GM18858 (cell line): ENCODE results near the gene POGZ.

Source experiments
- ATAC-seq: cut with Tn5 transposase; IDR thresholded peaks from one replicate; pipeline ENCODE4 v1.9.1; 2021; ENCODE audit not compliant: unreplicated experiment

POGZ gene

GRCh38 chr1:151377150-151377884, 82.0 kb downstream of the POGZ start:
- ATAC-seq, result no peak

- ATAC-seq, result no peak
Observed at GRCh38 chr1:151373196-151373595, 86.1 kb downstream of the POGZ start.

DNA sequence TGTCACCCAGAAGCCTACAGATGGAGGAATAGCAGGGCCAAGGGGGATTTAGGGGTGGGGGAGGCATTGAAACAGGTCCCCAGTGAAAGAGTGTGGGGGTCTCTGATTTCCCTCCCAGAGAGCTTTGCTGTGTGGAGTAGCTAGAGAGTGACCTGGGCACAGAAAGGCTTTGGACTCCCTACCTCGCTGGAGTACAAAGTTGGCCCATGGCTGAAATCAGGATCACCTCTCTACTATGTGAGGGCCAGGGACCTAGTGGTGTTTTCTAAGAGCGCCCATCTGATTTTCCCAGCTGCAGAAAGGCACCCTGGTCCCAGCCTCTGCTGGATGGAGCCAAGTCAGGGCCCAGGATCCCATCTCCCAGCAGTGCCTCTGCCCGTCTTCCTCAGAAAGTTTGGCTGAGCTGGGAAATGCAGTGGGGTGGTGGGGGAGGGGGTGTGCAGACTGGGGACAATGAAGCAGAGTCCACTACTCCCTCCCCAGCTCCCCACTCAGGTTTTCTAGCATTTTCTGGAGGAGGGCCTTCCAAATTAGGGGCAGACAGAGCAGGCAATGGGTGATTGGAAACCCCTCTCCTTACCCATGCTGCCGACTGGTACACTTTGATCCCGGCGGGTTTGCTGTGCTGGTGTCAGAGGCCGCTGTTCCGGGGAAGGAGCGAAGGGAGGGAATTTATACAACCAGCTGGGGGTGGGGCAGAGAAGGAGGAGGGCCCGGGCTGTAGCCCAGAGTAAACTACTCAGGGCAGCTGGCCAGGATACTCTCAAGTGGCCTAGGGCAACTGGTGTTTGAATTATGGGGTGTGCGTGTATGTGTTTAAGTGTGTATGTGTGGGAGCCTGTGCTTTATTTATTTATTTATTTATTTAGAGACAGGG, 87.0 kb downstream of the POGZ start, which contains the start of gene SELENBP1:
SELENBP1 (minus strand) TSS at position 648 of the 877 bp plus-strand sequence; CDS start at position 584, 64 bp downstream.
- no peak for ATAC-seq

- ATAC-seq, result no peak
Observed at GRCh38 chr1:151371370-151372057, 87.8 kb downstream of the POGZ start.

GRCh38 chr1:151370211-151370911, 88.9 kb downstream of the POGZ start:
- ATAC-seq, result no peak

GRCh38 chr1:151369621-151370048, 89.7 kb downstream of the POGZ start:
- ATAC-seq, result no peak

- ATAC-seq, result no peak
Observed at GRCh38 chr1:151369302-151369610, 90.0 kb downstream of the POGZ start.

- no peak for ATAC-seq
Observed at GRCh38 chr1:151368393-151369301, 90.6 kb downstream of the POGZ start.

DNA sequence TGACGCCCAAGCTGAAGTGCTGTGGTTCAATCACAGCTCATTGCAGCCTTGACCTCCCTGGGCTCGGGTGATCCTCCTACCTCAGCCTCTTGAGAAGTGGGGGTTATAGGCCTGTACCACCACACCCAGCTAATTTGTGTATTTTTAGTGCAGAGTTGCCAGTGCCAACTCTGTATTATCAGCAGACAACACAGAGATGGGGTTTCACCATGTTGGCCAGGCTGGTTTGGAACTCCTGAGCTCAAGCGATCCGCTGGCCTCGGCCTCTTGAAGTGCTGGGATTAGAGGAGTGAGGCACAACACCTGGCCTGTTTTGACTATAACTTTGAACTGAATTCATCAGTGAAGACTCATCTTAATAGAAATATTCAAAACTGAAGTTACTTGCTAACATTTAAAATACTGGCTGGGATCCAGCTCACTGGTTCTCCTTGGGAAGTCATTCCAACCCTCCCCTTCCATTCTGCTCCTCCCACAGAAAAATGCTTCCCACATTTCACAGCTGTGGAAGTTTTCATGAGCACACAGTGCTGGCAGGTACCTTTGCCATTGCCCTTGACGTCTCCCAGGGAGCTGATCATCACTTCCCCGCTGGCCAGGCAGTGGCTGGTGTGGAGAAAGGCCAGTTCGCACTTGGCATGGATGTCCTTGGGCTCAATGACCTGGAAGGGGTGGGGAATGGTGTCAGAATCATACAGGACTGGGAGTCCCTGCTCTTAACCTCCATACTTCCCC, 91.5 kb downstream of the POGZ start:
- ATAC-seq, result no peak

DNA sequence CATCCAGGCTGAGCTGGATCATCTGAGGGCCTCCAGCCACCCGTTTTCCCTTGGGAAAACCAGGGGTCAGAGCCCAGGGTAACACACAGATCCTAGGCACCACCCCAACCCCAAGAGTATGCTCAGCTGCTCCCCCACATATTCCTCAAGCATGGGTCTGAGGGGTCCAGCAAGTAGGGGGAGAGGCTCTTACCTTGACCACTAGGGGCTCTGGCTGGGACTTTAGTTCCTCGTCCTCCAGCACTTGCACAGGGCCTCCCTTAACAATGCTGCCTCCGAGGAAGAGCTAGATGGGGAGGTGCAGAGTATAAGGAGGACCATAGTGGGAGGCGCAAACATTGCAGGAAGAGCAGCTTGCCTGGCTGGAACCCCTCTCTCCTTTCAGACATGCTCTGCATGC, 94.3 kb downstream of the POGZ start:
- ATAC-seq, result no peak

GRCh38 chr1:151362308-151363155, 96.8 kb downstream of the POGZ start:
- no peak for ATAC-seq

DNA sequence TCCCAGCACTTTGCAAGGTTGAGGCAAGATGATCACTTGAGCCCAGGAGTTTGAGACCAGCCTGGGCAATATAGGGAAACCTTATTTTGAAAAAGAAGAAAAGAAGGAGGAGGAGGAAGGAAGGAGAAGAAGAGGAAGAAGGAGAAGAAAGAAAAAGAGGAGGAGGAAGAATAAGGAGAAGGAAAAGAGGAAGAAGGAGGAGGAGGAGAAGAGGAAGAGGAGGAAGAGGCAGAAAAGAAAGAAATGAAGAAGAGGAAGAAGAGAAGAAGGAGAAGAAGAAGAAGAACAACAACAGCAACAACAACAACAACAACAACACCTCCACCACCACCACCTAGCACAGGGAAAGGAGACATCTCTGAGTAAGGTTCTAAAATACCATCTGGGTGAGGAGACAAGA, 97.4 kb downstream of the POGZ start:
- ATAC-seq, result no peak

DNA sequence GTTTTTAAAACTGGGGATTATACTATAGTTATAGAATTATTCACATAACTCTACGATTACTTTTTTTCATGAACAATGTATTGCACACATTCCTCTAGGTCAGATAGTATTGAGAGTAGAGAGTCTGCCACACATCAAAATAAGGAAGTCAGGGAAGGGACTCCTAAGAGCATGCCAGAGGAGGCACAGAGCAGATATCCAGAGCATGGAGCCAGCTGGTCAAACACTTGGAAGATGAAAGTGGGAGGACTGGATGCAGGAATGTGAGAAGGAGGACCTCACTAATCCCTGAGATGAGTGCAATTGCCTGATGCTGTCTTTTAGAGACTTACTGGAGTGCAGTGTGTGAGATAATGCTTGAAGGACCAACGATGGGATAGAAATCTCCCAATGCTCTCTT, 102.6 kb downstream of the POGZ start:
- ATAC-seq, result no peak
